A673 (cell line): ENCODE results near the gene DLG5. TPM values are rescaled to one million over a fixed set of nuclear protein-coding genes. Genes with fewer than 3 reads are reported as not detected.

ENCODE experiments used
- BruUV-seq: library from RNA; stranded (reverse); fragments of 400-500 nt; replicated peaks from 2 replicates; lab custom pipeline; 2021; lab: Mats Ljungman, UMichigan
- CTCF ChIA-PET: fragments of 300-600 bp; sonication (Branson Sonifier 250); formaldehyde crosslinking; loops from one replicate; lab custom pipeline; 2022; ENCODE audit warnings: antibody characterized with exemption; lab: Charles Lee
- POLR2A ChIA-PET: fragments of 300-600 bp; sonication (Branson Sonifier 250); formaldehyde crosslinking; loops from one replicate; lab custom pipeline; 2022; ENCODE audit warnings: antibody characterized with exemption; ENCODE audit not compliant: low non-redundant PET; lab: Charles Lee
- DNase-seq: peaks from one replicate; pipeline ENCODE4 v3.0.0-alpha.2; 2015; ENCODE audit warnings: low spot score
- H3K27ac ChIP-seq: fragments of 200-600 bp; sonication (generic); 2 replicates; pipeline ENCODE4 v1.5.1; 2016; ENCODE audit warnings: mixed run types, low read depth, mild to moderate bottlenecking, mixed read lengths, antibody characterized with exemption, low read length; ENCODE audit not compliant: poor library complexity, severe bottlenecking
- H3K27me3 ChIP-seq: fragments of 200-600 bp; sonication (generic); replicated peaks from 2 replicates; pipeline ENCODE4 v1.6.1; 2017; ENCODE audit warnings: mixed run types, low read depth, mild to moderate bottlenecking, mixed read lengths, antibody characterized with exemption, low read length; ENCODE audit not compliant: insufficient read depth, poor library complexity
- H3K36me3 ChIP-seq: fragments of 200-600 bp; sonication (generic); 2 replicates; pipeline ENCODE4 v1.6.1; 2016; ENCODE audit warnings: mixed run types, mild to moderate bottlenecking, mixed read lengths, antibody characterized with exemption, low read length; ENCODE audit not compliant: insufficient read depth, poor library complexity, severe bottlenecking
- H3K4me1 ChIP-seq: fragments of 200-600 bp; sonication (generic); 2 replicates; pipeline ENCODE4 v1.6.1; 2017; ENCODE audit warnings: mixed run types, mild to moderate bottlenecking, mixed read lengths, antibody characterized with exemption, low read length; ENCODE audit not compliant: insufficient read depth, poor library complexity, severe bottlenecking
- H3K4me3 ChIP-seq: fragments of 200-600 bp; sonication (generic); 2 replicates; pipeline ENCODE4 v1.5.1; 2016; ENCODE audit warnings: low read depth, mixed run types, mild to moderate bottlenecking, mixed read lengths, low read length; ENCODE audit not compliant: poor library complexity, severe bottlenecking
- H3K9me3 ChIP-seq: fragments of 200-600 bp; sonication (generic); 2 replicates; pipeline ENCODE4 v1.6.1; 2016; ENCODE audit warnings: mixed run types, low read depth, mild to moderate bottlenecking, mixed read lengths, antibody characterized with exemption, low read length; ENCODE audit not compliant: poor library complexity, severe bottlenecking
- CTCF ChIP-seq: fragments of 300-800, 200-600 bp; sonication (generic); conservative IDR thresholded peaks from 2 replicates; pipeline ENCODE4 v1.5.1; 2017; ENCODE audit warnings: low read depth, mild to moderate bottlenecking, antibody characterized with exemption, low read length, moderate library complexity, mixed read lengths
- EZH2 ChIP-seq: fragments of 200-600 bp; sonication (generic); IDR thresholded peaks from 2 replicates; pipeline ENCODE4 v1.6.1; 2017; ENCODE audit warnings: borderline replicate concordance, low read depth, mild to moderate bottlenecking, mixed read lengths, antibody characterized with exemption, low read length; ENCODE audit not compliant: poor library complexity, severe bottlenecking
- intact Hi-C: fragments of 100-400 bp; cut with micrococcal nuclease; formaldehyde crosslinking; loops from one replicate; pipeline ENCODE4 v1.10.0; 2022; ENCODE audit not compliant: unreplicated experiment
- total RNA-seq: library from RNA; stranded (reverse); gene quantifications from 2 replicates; pipeline ENCODE4 v1.2.3, GENCODE V29; 2021

Gene DLG5
- total RNA-seq, 1 experiment from 2014 or later, result 44.0 TPM

GRCh38 chr10:77742172-77742571, 184.4 kb downstream of the DLG5 start:
- no peak overlapping the region for H3K27ac ChIP-seq
- H3K4me3 ChIP-seq, result no peak overlapping the region
- H3K4me1 ChIP-seq, result no peaks in the 10 kb centered on the region
- CTCF ChIA-PET, result no interaction called here
- intact Hi-C loops, result no loop called here
- H3K27me3 ChIP-seq, result no peaks in the 10 kb centered on the region
- no peaks in the 10 kb centered on the region for H3K36me3 ChIP-seq
- POLR2A ChIA-PET, result no interaction called here
- no peaks in the 10 kb centered on the region for H3K9me3 ChIP-seq
- BruUV-seq, result no TSS peak
- DNase-seq, result no peak
- TF ChIP-seq EZH2, result no peak
- TF ChIP-seq CTCF, result no peak

GRCh38 chr10:77741746-77742145, 184.8 kb downstream of the DLG5 start:
- CTCF ChIA-PET, result no interaction called here
- H3K36me3 ChIP-seq, result no peaks in the 10 kb centered on the region
- H3K27me3 ChIP-seq, result no peaks in the 10 kb centered on the region
- H3K9me3 ChIP-seq, result no peaks in the 10 kb centered on the region
- intact Hi-C loops, result no loop called here
- no TSS peak for BruUV-seq
- no peak overlapping the region for H3K27ac ChIP-seq
- TF ChIP-seq CTCF, result no peak
- no peak for TF ChIP-seq EZH2
- DNase-seq, result no peak
- no peaks in the 10 kb centered on the region for H3K4me1 ChIP-seq
- POLR2A ChIA-PET, result no interaction called here
- no peak overlapping the region for H3K4me3 ChIP-seq

Other genes with a start within 250 kb of the DLG5 start
- gene POLR3A, start 102.8 kb upstream of the DLG5 start, total RNA-seq, result 27.3 and 27.8 TPM in 2 replicates
- gene RPS24, start 107.1 kb upstream of the DLG5 start, total RNA-seq, result 1,384 and 1,553 TPM in 2 replicates